ENCODE data around the gene ASPHD1.
"Not testable (repeated sequence)": the region's sequence is repeated elsewhere in the genome, so short reads cannot be mapped to it uniquely, and the experiment has no call there.

Gene ASPHD1

GRCh38 chr16:29905668-29906067 is 5.4 kb downstream of the ASPHD1 start:
- no peak overlapping the region for H3K27ac ChIP-seq
- no peak for DNase-seq (ENCODE audit: low read depth, low spot score)

- no peak overlapping the region for H3K27ac ChIP-seq
- no peak for DNase-seq (ENCODE audit: low read depth, low spot score)
Observed at GRCh38 chr16:29906520-29907244, 6.4 kb downstream of the ASPHD1 start.

GRCh38 chr16:29907973-29908372 is 7.7 kb downstream of the ASPHD1 start:
- H3K27ac ChIP-seq: no peak overlapping the region
- DNase-seq (ENCODE audit: low read depth, low spot score): no peak

GRCh38 chr16:29908719-29909220 is 8.5 kb downstream of the ASPHD1 start:
- H3K27ac ChIP-seq: no peak overlapping the region

GRCh38 chr16:29909391-29909790 is 9.1 kb downstream of the ASPHD1 start:
- no peak overlapping the region for H3K27ac ChIP-seq
- DNase-seq (ENCODE audit: low read depth, low spot score): no peak

More at GRCh38 chr16:29908719-29909220, 8.5 kb downstream of the ASPHD1 start:
- no peak for DNase-seq (ENCODE audit: low read depth, low spot score)

- H3K27ac ChIP-seq; DNase-seq (ENCODE audit: low read depth, low spot score): not testable (repeated sequence)
Observed at GRCh38 chr16:29909851-29910250, 9.6 kb downstream of the ASPHD1 start.

GRCh38 chr16:29910819-29911675 is 10.8 kb downstream of the ASPHD1 start:
- no peak for DNase-seq (ENCODE audit: low read depth, low spot score)
- no peak overlapping the region for H3K27ac ChIP-seq

- no peak for DNase-seq (ENCODE audit: low read depth, low spot score)
- no peak overlapping the region for H3K27ac ChIP-seq
Observed at GRCh38 chr16:29911676-29912010, 11.4 kb downstream of the ASPHD1 start.

- H3K27ac ChIP-seq: no peak overlapping the region
- DNase-seq (ENCODE audit: low read depth, low spot score): no peak
Observed at GRCh38 chr16:29912087-29912486, 11.8 kb downstream of the ASPHD1 start.

- DNase-seq (ENCODE audit: low read depth, low spot score): no peak
- no peak overlapping the region for H3K27ac ChIP-seq
Observed at GRCh38 chr16:29913514-29913913, 13.2 kb downstream of the ASPHD1 start.

- H3K27ac ChIP-seq: no peak overlapping the region
- DNase-seq (ENCODE audit: low read depth, low spot score): no peak
Observed at GRCh38 chr16:29915590-29916247, 15.4 kb downstream of the ASPHD1 start.

GRCh38 chr16:29916979-29917378 is 16.7 kb downstream of the ASPHD1 start:
- no peak for DNase-seq (ENCODE audit: low read depth, low spot score)
- H3K27ac ChIP-seq: no peak overlapping the region

- DNase-seq (ENCODE audit: low read depth, low spot score): no peak
- H3K27ac ChIP-seq: no peak overlapping the region
Observed at GRCh38 chr16:29920288-29921033, 20.2 kb downstream of the ASPHD1 start.

GRCh38 chr16:29921034-29921385 is 20.7 kb downstream of the ASPHD1 start:
- no peak overlapping the region for H3K27ac ChIP-seq
- DNase-seq (ENCODE audit: low read depth, low spot score): no peak

GRCh38 chr16:29922326-29922725 is 22.0 kb downstream of the ASPHD1 start:
- no peak for DNase-seq (ENCODE audit: low read depth, low spot score)

GRCh38 chr16:29922986-29923501 is 22.8 kb downstream of the ASPHD1 start:
- DNase-seq (ENCODE audit: low read depth, low spot score): no peak
- H3K27ac ChIP-seq: no peak overlapping the region

More at GRCh38 chr16:29922326-29922725, 22.0 kb downstream of the ASPHD1 start:
- no peak overlapping the region for H3K27ac ChIP-seq

- no peak for DNase-seq (ENCODE audit: low read depth, low spot score)
- no peak overlapping the region for H3K27ac ChIP-seq
Observed at GRCh38 chr16:29925105-29925756, 24.9 kb downstream of the ASPHD1 start.

GRCh38 chr16:29925781-29926710 is 25.8 kb downstream of the ASPHD1 start, which contains the start of gene KCTD13:
Gene KCTD13, minus strand, starts transcription at chr16:29926226. Its CDS starts 193 bp downstream, at chr16:29926033.
- DNase-seq (ENCODE audit: low read depth, low spot score): no peak
- H3K27ac ChIP-seq: peak within 1 kb of the TSS; percentile 25
